NCI-H128 (cell line): ENCODE results near the gene PTPN6.
"Not testable (repeated sequence)": the region's sequence is repeated elsewhere in the genome, so short reads cannot be mapped to it uniquely, and the experiment has no call there.

ENCODE experiments used
- DNase-seq: peaks from one replicate; lab custom pipeline; 2025; ENCODE audit not compliant: unreplicated experiment; lab: John Stamatoyannopoulos, UW

Gene PTPN6

GRCh38 chr12:6950811-6951540, at the start of gene PTPN6:
TSS of gene PTPN6 (plus strand) at chr12:6951356. CDS start at chr12:6951513, 157 bp downstream.
- DNase-seq: no peak

GRCh38 chr12:6902448-6902847, 48.7 kb upstream of the PTPN6 start:
- DNase-seq: no peak

- DNase-seq: no peak
Observed at GRCh38 chr12:6903722-6904121, 47.4 kb upstream of the PTPN6 start.

GRCh38 chr12:6904280-6905276, 46.6 kb upstream of the PTPN6 start, which contains the start of gene LRRC23:
TSS of gene LRRC23 (plus strand) at chr12:6904822. CDS start at chr12:6905634, 812 bp downstream.
- peak; percentile 99 for DNase-seq

- no peak for DNase-seq
Observed at GRCh38 chr12:6905414-6906040, 45.6 kb upstream of the PTPN6 start.

GRCh38 chr12:6908141-6908540, 43.0 kb upstream of the PTPN6 start:
- not testable (repeated sequence) for DNase-seq

- DNase-seq: no peak
Observed at GRCh38 chr12:6909421-6910145, 41.6 kb upstream of the PTPN6 start.

- no peak for DNase-seq
Observed at GRCh38 chr12:6912164-6912935, 38.8 kb upstream of the PTPN6 start.

- DNase-seq: peak; percentile 81
Observed at GRCh38 chr12:6914246-6914946, 36.8 kb upstream of the PTPN6 start, which contains the start of gene ENO2. TSS of gene ENO2 (plus strand) at chr12:6914580. CDS start at chr12:6915833, 1,253 bp downstream.

- no peak for DNase-seq
Observed at GRCh38 chr12:6914947-6915788, 36.0 kb upstream of the PTPN6 start.

- no peak for DNase-seq
Observed at GRCh38 chr12:6915789-6916285, 35.3 kb upstream of the PTPN6 start.

- no peak for DNase-seq
Observed at GRCh38 chr12:6916426-6917200, 34.5 kb upstream of the PTPN6 start.

- no peak for DNase-seq
Observed at GRCh38 chr12:6917491-6918231, 33.5 kb upstream of the PTPN6 start.

- no peak for DNase-seq
Observed at GRCh38 chr12:6919588-6919987, 31.6 kb upstream of the PTPN6 start.

- no peak for DNase-seq
Observed at GRCh38 chr12:6921539-6921938, 29.6 kb upstream of the PTPN6 start.
